CD14-positive monocyte (primary cell): ENCODE results near the gene NDUFB6. TPM values are rescaled to one million over a fixed set of nuclear protein-coding genes. Genes with fewer than 3 reads are reported as not detected.

Experiments
- DNase-seq, 3 donors: peaks; one replicate each; pipeline ENCODE4 v3.0.0-alpha.2; 2011 to 2022
- H2AFZ ChIP-seq: 2 replicates; pipeline ENCODE4 v1.6.0; 2012; ENCODE audit warnings: mild to moderate bottlenecking, low read depth, low read length, inconsistent platforms; ENCODE audit not compliant: insufficient read depth, poor library complexity, severe bottlenecking
- H3K27ac ChIP-seq, 2 donors: 1 replicate in 1 of 2; 2 replicates in 1 of 2; pipeline ENCODE4 v1.5.1; 2012 to 2013; ENCODE audit warnings: low read length in 2 of 2, control low read depth in 1 of 2, inconsistent platforms in 1 of 2, low read depth in 1 of 2, mild to moderate bottlenecking in 1 of 2
- H3K27me3 ChIP-seq, 2 donors: one replicate each; pipeline versions ENCODE4 v1.6.0 to v1.6.1; 2011 to 2013; ENCODE audit warnings: low read length in 2 of 2; ENCODE audit not compliant: control insufficient read depth in 2 of 2, insufficient read depth in 2 of 2
- H3K36me3 ChIP-seq, 2 donors: replicated peaks in 1 of 2; 1 replicate in 1 of 2; 2 replicates in 1 of 2; pipeline versions ENCODE4 v1.5.1 to v1.6.1; 2012 to 2013; ENCODE audit warnings: low read length in 2 of 2, control low read depth in 1 of 2, inconsistent platforms in 1 of 2, mild to moderate bottlenecking in 1 of 2; ENCODE audit not compliant: insufficient read depth in 2 of 2, control insufficient read depth in 1 of 2
- H3K4me1 ChIP-seq, 2 donors: 1 replicate in 1 of 2; 2 replicates in 1 of 2; pipeline versions ENCODE4 v1.5.1 to v1.6.1; 2012 to 2013; ENCODE audit warnings: low read length in 2 of 2, control low read depth in 1 of 2, inconsistent platforms in 1 of 2, mild to moderate bottlenecking in 1 of 2, moderate library complexity in 1 of 2; ENCODE audit not compliant: insufficient read depth in 2 of 2, control insufficient read depth in 1 of 2
- H3K4me2 ChIP-seq: replicated peaks from 2 replicates; pipeline ENCODE3; 2012; ENCODE audit warnings: low read length, moderate library complexity, mild to moderate bottlenecking; ENCODE audit not compliant: poor library complexity, severe bottlenecking; ENCODE audit errors: extremely low read depth
- H3K4me3 ChIP-seq, 3 experiments: fragments of 200-600 bp in 1 of 3; sonication (generic) in 1 of 3; replicated peaks in 1 of 3; 1 replicate in 2 of 3; 2 replicates in 1 of 3; pipeline ENCODE4 v1.5.1; 2011 to 2013; ENCODE audit warnings: low read length in 3 of 3, mild to moderate bottlenecking in 3 of 3, control low read depth in 2 of 3, low read depth in 2 of 3, inconsistent platforms in 1 of 3, moderate library complexity in 1 of 3
- H3K79me2 ChIP-seq: 2 replicates; pipeline ENCODE4 v1.6.0; 2012; ENCODE audit warnings: mild to moderate bottlenecking, control low read depth, inconsistent platforms, low read length, moderate library complexity; ENCODE audit not compliant: insufficient read depth
- H3K9ac ChIP-seq: 2 replicates; pipeline ENCODE4 v1.6.0; 2017; ENCODE audit warnings: low read length, mild to moderate bottlenecking; ENCODE audit not compliant: insufficient read depth, poor library complexity, severe bottlenecking
- H3K9me3 ChIP-seq, 2 donors: replicated peaks in 1 of 2; 1 replicate in 1 of 2; 2 replicates in 1 of 2; pipeline versions ENCODE4 v1.5.1 to v1.6.1; 2012 to 2013; ENCODE audit warnings: low read length in 2 of 2, control low read depth in 1 of 2; ENCODE audit not compliant: control insufficient read depth in 1 of 2, insufficient read depth in 1 of 2
- H4K20me1 ChIP-seq: 2 replicates; pipeline ENCODE4 v1.6.0; 2012; ENCODE audit warnings: mild to moderate bottlenecking, low read length, control low read depth, moderate library complexity; ENCODE audit not compliant: insufficient read depth
- H3K27ac Mint-ChIP-seq, 7 donors: one replicate each; pipeline ENCODE4 v1.8.0; 2020; ENCODE audit warnings: mild to moderate bottlenecking in 7 of 7, mixed read lengths in 7 of 7, moderate library complexity in 6 of 7, inconsistent platforms in 2 of 7
- H3K27me3 Mint-ChIP-seq, 3 donors: one replicate each; pipeline ENCODE4 v1.8.0; 2021 to 2022; ENCODE audit warnings: low read depth in 3 of 3, mild to moderate bottlenecking in 3 of 3, mixed read lengths in 3 of 3, moderate library complexity in 3 of 3, inconsistent platforms in 1 of 3
- H3K36me3 Mint-ChIP-seq, 2 donors: one replicate each; pipeline ENCODE4 v1.8.0; 2020; ENCODE audit warnings: mixed read lengths in 2 of 2, inconsistent platforms in 1 of 2, mild to moderate bottlenecking in 1 of 2
- H3K4me1 Mint-ChIP-seq: one replicate; pipeline ENCODE4 v1.8.0; 2020; ENCODE audit warnings: mild to moderate bottlenecking, mixed read lengths
- H3K4me3 Mint-ChIP-seq, 2 donors: one replicate each; pipeline ENCODE4 v1.8.0; 2020; ENCODE audit warnings: mild to moderate bottlenecking in 2 of 2, mixed read lengths in 2 of 2, moderate library complexity in 1 of 2
- H3K9me3 Mint-ChIP-seq, 7 donors: one replicate each; pipeline ENCODE4 v1.8.0; 2020 to 2022; ENCODE audit warnings: mixed read lengths in 7 of 7, mild to moderate bottlenecking in 6 of 7, moderate library complexity in 6 of 7, inconsistent platforms in 2 of 7
- CTCF ChIP-seq: fragments of 200-600 bp; IDR thresholded peaks from one replicate; pipeline ENCODE4 v1.8.0; 2022; ENCODE audit warnings: antibody characterized with exemption, mild to moderate bottlenecking
- WGBS: methylation state at CpG from one replicate; pipeline ENCODE4 v1.1.5; 2013; ENCODE audit warnings: missing lambda C conversion rate; ENCODE audit not compliant: insufficient coverage; 5-methylcytosine and 5-hydroxymethylcytosine counted together
- intact Hi-C, 2 donors: fragments of 100-400 bp; cut with micrococcal nuclease; formaldehyde crosslinking; loops; one replicate each; pipeline versions ENCODE4 v1.15.0 to v1.15.1; 2023
- polyA plus RNA-seq, 3 donors: library from polyadenylated mRNA; depleted of rRNA in 1 of 3; unstranded in 2 of 3; stranded (reverse) in 1 of 3; fragments of 300-500 nt in 2 of 3; fragments of >200 nt in 1 of 3; fragmentation: Illumina TruSeq in 2 of 3; gene quantifications; 1 replicate in 2 of 3; 2 replicates in 1 of 3; pipeline ENCODE4 v1.2.3, GENCODE V29; 2012 to 2021

NDUFB6 gene
- polyA plus RNA-seq, 3 donors = 16.2 to 88.2 (median 77.6) TPM

GRCh38 chr9:32590898-32591297 lies 17.9 kb upstream of the NDUFB6 start:
- H4K20me1 ChIP-seq = no peaks in the 10 kb centered on the region
- no peak overlapping the region for H3K4me2 ChIP-seq
- Mint-ChIP-seq H3K4me1 (peaks cover 2% of the 10 kb centered on the region), H3K4me3 (no peak overlapping the region), H3K27me3 (peaks cover 2 to 21% (median 7%) of the 10 kb centered on the region in 3 donors), H3K36me3 (no peaks in the 10 kb centered on the region), H3K9me3 (no peaks in the 10 kb centered on the region), H3K27ac (no peak overlapping the region)
- H3K79me2 ChIP-seq = no peaks in the 10 kb centered on the region
- H3K27me3 ChIP-seq = peaks cover 0 to 4% of the 10 kb centered on the region in 2 donors
- no peaks in the 10 kb centered on the region for H3K4me1 ChIP-seq
- H3K27ac ChIP-seq = no peak overlapping the region
- DNase-seq = no peak
- no peak overlapping the region for H2AFZ ChIP-seq
- no peak overlapping the region for H3K9ac ChIP-seq
- TF ChIP-seq CTCF = no peak
- H3K9me3 ChIP-seq = no peaks in the 10 kb centered on the region
- no CpG with 5 or more reads among the region's 1 CpG for WGBS
- no peaks in the 10 kb centered on the region for H3K36me3 ChIP-seq
- intact Hi-C loops = no loop called here
- no peak overlapping the region for H3K4me3 ChIP-seq

GRCh38 chr9:32590476-32590875 lies 17.5 kb upstream of the NDUFB6 start:
- H2AFZ ChIP-seq = no peak overlapping the region
- H3K4me2 ChIP-seq = no peak overlapping the region
- intact Hi-C loops = no loop called here
- H3K4me1 ChIP-seq = no peaks in the 10 kb centered on the region
- Mint-ChIP-seq H3K27ac (no peak overlapping the region), H3K4me1 (no peaks in the 10 kb centered on the region), H3K9me3 (no peaks in the 10 kb centered on the region), H3K4me3 (no peak overlapping the region), H3K36me3 (no peaks in the 10 kb centered on the region), H3K27me3 (peaks cover 2 to 23% (median 7%) of the 10 kb centered on the region in 3 donors)
- no peaks in the 10 kb centered on the region for H3K9me3 ChIP-seq
- no peak overlapping the region for H3K27ac ChIP-seq
- no peaks in the 10 kb centered on the region for H3K36me3 ChIP-seq
- H4K20me1 ChIP-seq = no peaks in the 10 kb centered on the region
- H3K9ac ChIP-seq = no peak overlapping the region
- TF ChIP-seq CTCF = no peak
- peaks cover 0 to 4% of the 10 kb centered on the region in 2 donors for H3K27me3 ChIP-seq
- WGBS = no CpG with 5 or more reads among the region's 2 CpGs
- H3K4me3 ChIP-seq = no peak overlapping the region
- no peaks in the 10 kb centered on the region for H3K79me2 ChIP-seq
- DNase-seq = no peak
